Panc1 (cell line): ENCODE data around the gene LBH. TPM values are rescaled to one million over a fixed set of nuclear protein-coding genes. Genes with fewer than 3 reads are reported as not detected.

Experiments
- ATAC-seq: fragments of 200-7000 bp; cut with Tn5 transposase; 2 replicates; pipeline ENCODE4 v1.9.1; 2020; ENCODE audit warnings: mild to moderate bottlenecking, moderate library complexity
- BruUV-seq: library from RNA; stranded (reverse); fragments of 400-500 nt; replicated peaks from 2 replicates; lab custom pipeline; 2021; lab: Mats Ljungman, UMichigan
- CTCF ChIA-PET: fragments of 300-600 bp; sonication (Branson Sonifier 250); formaldehyde crosslinking; loops from one replicate; lab custom pipeline; 2022; ENCODE audit warnings: antibody characterized with exemption; lab: Charles Lee
- POLR2A ChIA-PET: fragments of 300-600 bp; sonication (Branson Sonifier 250); formaldehyde crosslinking; loops from one replicate; lab custom pipeline; 2022; ENCODE audit warnings: antibody characterized with exemption; lab: Charles Lee
- DNase-seq: peaks from one replicate; pipeline ENCODE4 v3.0.0-alpha.2; 2010; ENCODE audit warnings: low read depth, low spot score
- H3K27ac ChIP-seq: 2 replicates; pipeline ENCODE4 v1.5.1; 2011; ENCODE audit warnings: mild to moderate bottlenecking, low read length, inconsistent platforms
- H3K27me3 ChIP-seq: fragments of 200-500 bp; sonication (Bioruptor generic); 2 replicates; pipeline ENCODE4 v1.6.0; 2014; ENCODE audit warnings: low read length, inconsistent platforms; ENCODE audit not compliant: control insufficient read depth, insufficient read depth
- H3K36me3 ChIP-seq: fragments of 200-500 bp; sonication (Bioruptor generic); 2 replicates; pipeline ENCODE4 v1.5.1; 2014; ENCODE audit warnings: inconsistent platforms, mild to moderate bottlenecking, low read length, moderate library complexity; ENCODE audit not compliant: control insufficient read depth, insufficient read depth
- H3K4me1 ChIP-seq: 2 replicates; pipeline ENCODE4 v1.5.1; 2011; ENCODE audit warnings: inconsistent platforms, mild to moderate bottlenecking, low read length, moderate library complexity; ENCODE audit not compliant: control insufficient read depth, insufficient read depth
- H3K4me3 ChIP-seq, 2 experiments: 2 replicates each; pipeline ENCODE4 v1.5.1; 2011 to 2012; ENCODE audit warnings: low read depth in 2 of 2, low read length in 2 of 2, mild to moderate bottlenecking in 2 of 2, inconsistent platforms in 1 of 2, moderate library complexity in 1 of 2
- H3K9me3 ChIP-seq: fragments of 200-500 bp; sonication (Bioruptor generic); 2 replicates; pipeline ENCODE4 v1.5.1; 2014; ENCODE audit warnings: low read depth, mild to moderate bottlenecking, inconsistent platforms, low read length, moderate library complexity; ENCODE audit not compliant: control insufficient read depth, insufficient read depth
- CTCF ChIP-seq: fragments of 450-650 bp; IDR thresholded peaks from 2 replicates; pipeline ENCODE4 v1.5.1; 2017; ENCODE audit warnings: mild to moderate bottlenecking
- POLR2AphosphoS5 ChIP-seq: IDR thresholded peaks from 2 replicates; pipeline ENCODE4 v1.6.1; 2012; ENCODE audit warnings: mild to moderate bottlenecking, low read depth, low read length, moderate library complexity
- SIN3A ChIP-seq: IDR thresholded peaks from 2 replicates; pipeline ENCODE4 v1.6.1; 2012; ENCODE audit warnings: low read depth, mild to moderate bottlenecking, low read length, moderate library complexity, borderline replicate concordance; ENCODE audit not compliant: insufficient read depth
- TCF7L2 ChIP-seq: IDR thresholded peaks from 2 replicates; pipeline ENCODE4 v1.6.1; 2011; ENCODE audit warnings: mild to moderate bottlenecking, low read depth, low read length, inconsistent platforms
- in situ Hi-C: cut with HindIII; loops from 2 replicates; pipeline ENCODE4 v1.10.0; 2016; ENCODE audit warnings: low sequenced_read_pairs, low pct_unique_long_range_greater_than_20kb
- intact Hi-C: fragments of 100-400 bp; cut with micrococcal nuclease; formaldehyde crosslinking; loops from one replicate; pipeline ENCODE4 v1.10.0; 2022; ENCODE audit not compliant: unreplicated experiment
- total RNA-seq: library from RNA; stranded (reverse); gene quantifications from one replicate; pipeline ENCODE4 v1.2.1, GENCODE V29; 2021; ENCODE audit not compliant: unreplicated experiment
- TF ChIP-seq, protein P1 (sequence below), 2 experiments: IDR thresholded peaks; 2 replicates each; pipeline ENCODE4 v1.6.1; 2011 to 2012; ENCODE audit warnings: low read depth in 2 of 2, control low read depth in 1 of 2, low read length in 1 of 2, mild to moderate bottlenecking in 1 of 2, moderate library complexity in 1 of 2; ENCODE audit not compliant: insufficient read depth in 1 of 2

LBH gene
- total RNA-seq, 1 experiment from 2014 or later = 2.2 TPM

DNA sequence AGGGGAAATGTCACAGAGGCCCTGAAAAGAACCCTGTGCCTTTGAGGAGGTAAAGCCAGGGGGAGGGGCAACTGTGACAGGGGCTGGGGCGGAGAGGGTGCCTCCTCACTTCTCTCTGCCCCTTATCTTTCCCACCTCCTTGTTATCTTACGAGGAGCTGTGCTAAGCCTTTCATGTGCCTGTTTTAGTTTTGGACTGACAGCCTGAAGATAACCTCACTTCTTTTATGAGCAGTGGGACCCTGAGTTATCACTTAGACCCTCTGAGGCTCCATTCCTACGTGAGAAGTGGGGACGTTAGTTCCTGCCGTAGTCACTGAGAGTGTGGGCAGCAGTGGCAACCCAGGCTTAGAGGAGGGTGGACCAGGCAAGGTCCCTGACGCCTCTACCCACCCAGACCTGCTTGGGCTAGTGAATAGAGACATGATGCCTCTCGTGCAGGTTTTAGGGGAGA lies 39.5 kb upstream of the LBH start:
- ChIA-PET CTCF (no interaction called here), POLR2A (no interaction called here)
- Histone ChIP-seq H3K4me3 (no peak overlapping the region), H3K36me3 (no peaks in the 10 kb centered on the region), H3K4me1 (no peaks in the 10 kb centered on the region), H3K9me3 (no peaks in the 10 kb centered on the region), H3K27ac (no peak overlapping the region), H3K27me3 (peaks cover 1% of the 10 kb centered on the region; the same call in 1 of the 2 replicates)
- no peak for TF ChIP-seq SIN3A
- TF ChIP-seq, protein P1, sequence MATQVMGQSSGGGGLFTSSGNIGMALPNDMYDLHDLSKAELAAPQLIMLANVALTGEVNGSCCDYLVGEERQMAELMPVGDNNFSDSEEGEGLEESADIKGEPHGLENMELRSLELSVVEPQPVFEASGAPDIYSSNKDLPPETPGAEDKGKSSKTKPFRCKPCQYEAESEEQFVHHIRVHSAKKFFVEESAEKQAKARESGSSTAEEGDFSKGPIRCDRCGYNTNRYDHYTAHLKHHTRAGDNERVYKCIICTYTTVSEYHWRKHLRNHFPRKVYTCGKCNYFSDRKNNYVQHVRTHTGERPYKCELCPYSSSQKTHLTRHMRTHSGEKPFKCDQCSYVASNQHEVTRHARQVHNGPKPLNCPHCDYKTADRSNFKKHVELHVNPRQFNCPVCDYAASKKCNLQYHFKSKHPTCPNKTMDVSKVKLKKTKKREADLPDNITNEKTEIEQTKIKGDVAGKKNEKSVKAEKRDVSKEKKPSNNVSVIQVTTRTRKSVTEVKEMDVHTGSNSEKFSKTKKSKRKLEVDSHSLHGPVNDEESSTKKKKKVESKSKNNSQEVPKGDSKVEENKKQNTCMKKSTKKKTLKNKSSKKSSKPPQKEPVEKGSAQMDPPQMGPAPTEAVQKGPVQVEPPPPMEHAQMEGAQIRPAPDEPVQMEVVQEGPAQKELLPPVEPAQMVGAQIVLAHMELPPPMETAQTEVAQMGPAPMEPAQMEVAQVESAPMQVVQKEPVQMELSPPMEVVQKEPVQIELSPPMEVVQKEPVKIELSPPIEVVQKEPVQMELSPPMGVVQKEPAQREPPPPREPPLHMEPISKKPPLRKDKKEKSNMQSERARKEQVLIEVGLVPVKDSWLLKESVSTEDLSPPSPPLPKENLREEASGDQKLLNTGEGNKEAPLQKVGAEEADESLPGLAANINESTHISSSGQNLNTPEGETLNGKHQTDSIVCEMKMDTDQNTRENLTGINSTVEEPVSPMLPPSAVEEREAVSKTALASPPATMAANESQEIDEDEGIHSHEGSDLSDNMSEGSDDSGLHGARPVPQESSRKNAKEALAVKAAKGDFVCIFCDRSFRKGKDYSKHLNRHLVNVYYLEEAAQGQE (IDR thresholded peaks at IDR 0.05; ENCODE audit: insufficient read depth in 1 of 2, low read depth in 2 of 2, low read length in 1 of 2) = no peak
- TF ChIP-seq CTCF = no peak
- TF ChIP-seq POLR2AphosphoS5 = no peak
- no peak for TF ChIP-seq TCF7L2
- intact Hi-C loops (no loop called here), in situ Hi-C loops (no loop called here)
- DNase-seq (no peak), ATAC-seq (no peak)
- BruUV-seq = no TSS peak

- Histone ChIP-seq H3K36me3 (no peaks in the 10 kb centered on the region), H3K27ac (no peak overlapping the region), H3K4me3 (no peak overlapping the region), H3K4me1 (no peaks in the 10 kb centered on the region), H3K9me3 (no peaks in the 10 kb centered on the region), H3K27me3 (no peaks in the 10 kb centered on the region)
- CTCF ChIA-PET = no interaction called here
- no peak for ATAC-seq
- intact Hi-C loops (no loop called here), in situ Hi-C loops (no loop called here)
- TF ChIP-seq POLR2AphosphoS5 (no peak), TCF7L2 (no peak), CTCF (no peak), SIN3A (no peak)
- TF ChIP-seq, protein P1 (IDR thresholded peaks at IDR 0.05; ENCODE audit: insufficient read depth in 1 of 2, low read depth in 2 of 2, low read length in 1 of 2) = no peak
- POLR2A ChIA-PET = no interaction called here
- DNase-seq = no peak
- no TSS peak for BruUV-seq
These were observed 39.0 kb upstream of the LBH start for GRCh38 chr2:30192314-30192713.
